Esophagus squamous epithelium (tissue), 4 donors: ENCODE results near the gene SESTD1.

Experiments
- CTCF ChIP-seq, 6 experiments: fragments of 450-650 bp in 4 of 6; fragments of 200-600 bp in 2 of 6; sonication (generic) in 2 of 6; IDR thresholded peaks; one replicate each; pipeline ENCODE4 v1.5.1; 2016 to 2019; ENCODE audit warnings: antibody characterized with exemption in 6 of 6, mild to moderate bottlenecking in 4 of 6, moderate library complexity in 4 of 6
- POLR2A ChIP-seq, 4 donors: fragments of 450-650 bp; IDR thresholded peaks; one replicate each; pipeline ENCODE4 v1.6.1; 2017; ENCODE audit warnings: antibody characterized with exemption in 4 of 4, mild to moderate bottlenecking in 4 of 4, moderate library complexity in 3 of 4

- peak in 5 of 6 experiments; percentile 6 to 51 (median 33) for TF ChIP-seq CTCF (IDR thresholded peaks at IDR 0.05)
- TF ChIP-seq POLR2A (IDR thresholded peaks at IDR 0.05) = no peak
These were observed 134.9 kb downstream of the SESTD1 start for GRCh38 chr2:179129574-179130238.
